Measurements from ENCODE around the gene SERTM1.

SERTM1 gene

GRCh38 chr13:36665630-36666029 lies 8.2 kb upstream of the SERTM1 start:
- Histone ChIP-seq H3K36me3 (ENCODE audit: control insufficient read depth, low read length) (no peaks in the 10 kb centered on the region), H3K79me2 (ENCODE audit: control insufficient read depth, low read length) (no peaks in the 10 kb centered on the region), H3K27me3 (ENCODE audit: control insufficient read depth, low read length) (0 out of 2 replicates have a peak, but pooled peaks cover 1% of the 10 kb centered on the region), H3K9me2 (replicated peaks; ENCODE audit: control insufficient read depth, low read length) (no peaks in the 10 kb centered on the region), H3F3A (ENCODE audit: control insufficient read depth, insufficient read depth) (no peaks in the 10 kb centered on the region), H3K27ac (ENCODE audit: low read depth, low read length) (no peak overlapping the region), H3K4me2 (ENCODE audit: low read length) (no peak overlapping the region), H3K4me1 (ENCODE audit: control insufficient read depth, low read length) (no peaks in the 10 kb centered on the region), H4K20me1 (ENCODE audit: control insufficient read depth, insufficient read depth, low read depth, low read length) (no peaks in the 10 kb centered on the region), H3K4me3 (ENCODE audit: low read length) (no peak overlapping the region), H3K9me3 (ENCODE audit: control insufficient read depth, insufficient read depth, low read length) (no peaks in the 10 kb centered on the region)
- TF ChIP-seq CTCF (IDR thresholded peaks at IDR 0.05; ENCODE audit: low read depth, low read length, poor library complexity, severe bottlenecking) (no peak), EZH2phosphoT487 (IDR thresholded peaks at IDR 0.05; ENCODE audit: borderline replicate concordance, low read length) (no peak)

GRCh38 chr13:36666477-36667229 lies 7.2 kb upstream of the SERTM1 start:
- no peak overlapping the region for H3K27ac ChIP-seq (ENCODE audit: low read depth, low read length)
- no peaks in the 10 kb centered on the region for H3K79me2 ChIP-seq (ENCODE audit: control insufficient read depth, low read length)
- H4K20me1 ChIP-seq (ENCODE audit: control insufficient read depth, insufficient read depth, low read depth, low read length): no peaks in the 10 kb centered on the region
- no peak overlapping the region for H3K4me3 ChIP-seq (ENCODE audit: low read length)
- H3K4me1 ChIP-seq (ENCODE audit: control insufficient read depth, low read length): no peaks in the 10 kb centered on the region
- TF ChIP-seq CTCF (IDR thresholded peaks at IDR 0.05; ENCODE audit: low read depth, low read length, poor library complexity, severe bottlenecking): no peak
- TF ChIP-seq EZH2phosphoT487 (IDR thresholded peaks at IDR 0.05; ENCODE audit: borderline replicate concordance, low read length): no peak
- no peaks in the 10 kb centered on the region for H3K9me3 ChIP-seq (ENCODE audit: control insufficient read depth, insufficient read depth, low read length)
- no peaks in the 10 kb centered on the region for H3K27me3 ChIP-seq (ENCODE audit: control insufficient read depth, low read length)
- H3K36me3 ChIP-seq (ENCODE audit: control insufficient read depth, low read length): no peaks in the 10 kb centered on the region
- H3F3A ChIP-seq (ENCODE audit: control insufficient read depth, insufficient read depth): no peaks in the 10 kb centered on the region
- no peak overlapping the region for H3K4me2 ChIP-seq (ENCODE audit: low read length)
- H3K9me2 ChIP-seq (replicated peaks; ENCODE audit: control insufficient read depth, low read length): no peaks in the 10 kb centered on the region

- Histone ChIP-seq H3K4me3 (ENCODE audit: low read length) (no peak overlapping the region), H3K9me2 (replicated peaks; ENCODE audit: control insufficient read depth, low read length) (no peaks in the 10 kb centered on the region), H3K4me1 (ENCODE audit: control insufficient read depth, low read length) (no peaks in the 10 kb centered on the region), H3F3A (ENCODE audit: control insufficient read depth, insufficient read depth) (no peaks in the 10 kb centered on the region), H3K9me3 (ENCODE audit: control insufficient read depth, insufficient read depth, low read length) (no peaks in the 10 kb centered on the region), H3K36me3 (ENCODE audit: control insufficient read depth, low read length) (no peaks in the 10 kb centered on the region), H3K27ac (ENCODE audit: low read depth, low read length) (no peak overlapping the region), H3K4me2 (ENCODE audit: low read length) (no peak overlapping the region), H3K79me2 (ENCODE audit: control insufficient read depth, low read length) (no peaks in the 10 kb centered on the region), H4K20me1 (ENCODE audit: control insufficient read depth, insufficient read depth, low read depth, low read length) (no peaks in the 10 kb centered on the region), H3K27me3 (ENCODE audit: control insufficient read depth, low read length) (no peaks in the 10 kb centered on the region)
- TF ChIP-seq EZH2phosphoT487 (IDR thresholded peaks at IDR 0.05; ENCODE audit: borderline replicate concordance, low read length) (no peak), CTCF (IDR thresholded peaks at IDR 0.05; ENCODE audit: low read depth, low read length, poor library complexity, severe bottlenecking) (no peak)
Observed at GRCh38 chr13:36668316-36668715, 5.5 kb upstream of the SERTM1 start.
